GM19324 (cell line): ENCODE measurements around the gene AAK1.

Experiments
- ATAC-seq: cut with Tn5 transposase; IDR thresholded peaks from one replicate; pipeline ENCODE4 v1.9.1; 2021; ENCODE audit warnings: mild to moderate bottlenecking, moderate library complexity; ENCODE audit not compliant: unreplicated experiment, low FRiP score

AAK1 gene

GRCh38 chr2:69501301-69501700 lies 142.2 kb downstream of the AAK1 start:
- no peak for ATAC-seq

GRCh38 chr2:69499966-69500365 lies 143.6 kb downstream of the AAK1 start:
- ATAC-seq = no peak

- no peak for ATAC-seq
These were observed 144.3 kb downstream of the AAK1 start for GRCh38 chr2:69499242-69499641.

- no peak for ATAC-seq
These were observed 147.7 kb downstream of the AAK1 start for GRCh38 chr2:69495861-69496260.

GRCh38 chr2:69495008-69495407 lies 148.5 kb downstream of the AAK1 start:
- no peak for ATAC-seq

- ATAC-seq = no peak
These were observed 149.4 kb downstream of the AAK1 start for GRCh38 chr2:69494126-69494525.

- no peak for ATAC-seq
These were observed 150.3 kb downstream of the AAK1 start for GRCh38 chr2:69493268-69493667.

DNA sequence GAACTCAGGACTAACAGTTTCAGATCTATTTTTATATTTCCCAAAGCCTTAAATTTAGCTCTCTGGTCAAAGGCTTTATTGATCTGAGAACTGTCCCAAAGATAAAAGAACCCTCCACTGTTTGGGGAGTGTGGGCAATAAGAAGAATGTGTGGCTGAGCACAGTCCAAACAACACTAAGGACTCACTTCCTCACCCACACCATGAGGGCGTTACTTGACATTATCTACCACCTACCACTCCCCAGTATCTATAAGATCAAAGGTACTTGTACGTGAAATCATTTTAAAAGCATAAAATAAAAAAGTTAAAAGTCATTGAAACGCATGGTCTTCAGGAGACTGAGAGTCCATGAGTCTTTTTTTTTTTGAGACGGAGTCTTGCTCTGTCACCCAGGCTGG lies 151.7 kb downstream of the AAK1 start:
- ATAC-seq = no peak

- ATAC-seq = no peak
These were observed 153.1 kb downstream of the AAK1 start for GRCh38 chr2:69490486-69490885.

GRCh38 chr2:69489793-69490192 lies 153.7 kb downstream of the AAK1 start:
- no peak for ATAC-seq

DNA sequence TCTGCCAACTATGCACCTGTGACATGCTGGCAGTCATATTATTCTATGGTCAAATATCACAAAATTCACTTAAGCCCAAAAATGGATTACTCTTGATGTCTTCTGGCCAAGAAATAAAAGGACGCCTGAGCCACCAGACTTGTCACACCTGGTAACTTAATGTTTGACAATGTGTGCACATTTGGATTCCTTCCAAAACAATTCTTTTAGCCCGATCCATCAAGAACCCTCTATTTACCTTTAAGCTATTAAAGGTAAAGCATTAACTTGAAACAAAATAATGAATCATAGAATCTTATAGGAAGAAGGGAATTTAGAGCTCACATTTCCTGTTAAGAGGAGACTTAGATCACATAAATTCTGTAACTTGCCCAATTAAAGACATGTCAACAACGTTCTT lies 159.8 kb downstream of the AAK1 start:
- no peak for ATAC-seq

DNA sequence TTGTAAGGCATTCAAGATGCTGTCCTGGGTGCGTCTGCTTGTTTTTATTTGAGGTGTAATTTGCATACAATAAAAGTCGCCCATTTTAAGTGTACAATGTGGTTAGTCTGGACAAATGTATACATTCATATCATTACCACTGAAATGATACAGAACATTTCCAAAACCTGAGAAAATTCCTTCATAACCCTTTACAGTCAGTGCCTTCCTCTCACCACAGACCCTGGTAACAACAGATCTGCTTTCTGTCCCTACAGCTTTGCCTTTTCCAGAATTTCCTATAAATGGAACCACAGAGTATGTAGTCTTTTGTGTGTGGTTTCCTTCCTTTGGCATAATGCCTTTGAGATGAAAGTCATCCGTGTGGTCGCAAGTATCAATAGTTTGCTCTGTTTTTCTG lies 160.5 kb downstream of the AAK1 start:
- no peak for ATAC-seq

DNA sequence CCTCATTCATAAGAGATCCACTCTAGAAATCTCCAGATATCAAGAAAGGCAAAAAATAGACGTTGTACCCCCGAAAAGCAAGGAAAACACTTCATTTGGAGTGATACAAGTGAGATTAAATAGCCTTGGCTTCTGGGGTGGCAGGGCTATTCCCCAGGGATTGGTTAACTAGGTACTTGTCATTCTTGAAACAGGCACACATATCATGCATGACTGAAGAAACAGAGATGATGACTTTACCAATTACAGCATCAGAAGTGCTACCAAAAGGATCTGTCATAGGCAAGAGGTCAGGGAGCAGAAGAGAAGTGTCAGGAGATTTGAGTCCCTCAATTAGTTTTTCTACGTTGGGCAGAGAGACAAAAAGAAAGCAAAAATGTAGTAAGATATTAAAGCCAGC lies 161.1 kb downstream of the AAK1 start:
- no peak for ATAC-seq

- ATAC-seq = no peak
These were observed 162.1 kb downstream of the AAK1 start for GRCh38 chr2:69481421-69481820.

DNA sequence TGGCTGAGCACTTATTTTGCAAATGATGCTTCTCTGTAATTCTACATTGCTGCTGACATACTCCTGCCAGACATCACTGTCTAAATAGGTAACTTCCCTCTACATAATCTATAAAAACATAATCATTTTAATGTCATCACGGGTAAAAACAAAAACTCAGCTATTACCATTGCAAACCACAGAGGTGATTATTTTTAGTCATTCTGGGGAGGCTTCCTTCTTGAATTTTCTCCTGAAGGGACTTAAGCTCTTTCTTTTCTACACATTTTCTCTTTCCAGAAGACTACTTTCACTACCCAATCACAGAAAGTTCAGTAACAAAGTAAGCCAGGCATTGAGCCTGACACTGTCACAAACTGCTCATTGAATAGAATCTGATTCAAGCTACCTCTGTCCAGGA lies 165.9 kb downstream of the AAK1 start:
- no peak for ATAC-seq

DNA sequence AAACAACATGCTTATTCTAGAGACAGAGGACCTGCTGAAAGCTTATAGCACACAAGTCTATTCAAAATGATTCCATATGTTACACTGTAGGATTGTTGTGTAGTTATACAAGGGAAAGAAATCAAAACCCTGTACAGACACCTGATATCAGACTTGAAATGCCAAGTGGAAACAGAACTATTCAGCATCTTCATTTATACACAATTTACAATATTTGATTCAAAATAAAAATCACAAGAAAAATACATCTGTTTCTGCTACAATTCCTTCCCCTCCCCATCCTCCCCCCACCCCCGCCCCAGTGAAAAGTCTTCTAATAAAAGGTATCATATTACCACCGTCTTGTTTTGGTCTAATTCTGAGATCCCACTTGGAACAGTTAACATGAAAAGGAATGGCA lies 168.9 kb downstream of the AAK1 start:
- ATAC-seq = no peak

DNA sequence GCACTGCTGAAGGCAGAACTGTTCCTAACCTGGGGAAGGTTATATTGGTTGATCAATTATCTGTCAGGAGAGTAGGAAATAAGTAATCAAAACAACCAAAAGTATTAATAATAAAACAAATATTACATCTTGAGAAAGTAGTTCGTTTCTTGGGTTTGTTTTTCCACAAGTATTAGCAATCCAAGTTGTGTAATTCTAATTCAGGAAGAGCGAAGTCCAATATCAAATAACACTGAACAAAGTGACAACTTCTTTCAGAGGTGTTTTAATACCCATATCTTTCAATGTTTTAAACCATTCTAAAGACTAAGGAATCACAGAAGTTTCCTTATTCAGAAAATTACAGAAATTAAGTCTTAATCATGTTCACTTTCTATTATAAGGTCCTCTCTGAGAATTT lies 171.7 kb downstream of the AAK1 start:
- no peak for ATAC-seq

DNA sequence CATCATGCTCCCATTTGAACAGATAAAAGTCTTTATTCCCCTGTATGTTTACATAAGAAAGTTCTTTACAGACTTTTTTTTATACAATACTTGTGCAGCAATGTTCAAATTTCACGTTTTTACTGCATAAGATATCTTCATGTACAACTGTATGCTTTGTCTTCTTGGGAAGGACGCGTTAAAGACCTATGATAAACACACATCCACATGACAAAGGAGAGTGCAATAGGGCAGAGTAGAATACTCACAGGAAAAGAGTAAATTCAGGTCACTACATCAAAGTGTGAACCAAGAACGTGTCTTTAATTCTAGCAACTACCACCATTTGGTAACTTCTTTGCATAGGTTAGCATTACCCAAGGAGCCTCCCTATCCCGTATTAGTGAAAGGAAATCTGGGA lies 172.6 kb downstream of the AAK1 start:
- ATAC-seq = no peak

GRCh38 chr2:69469784-69470183 lies 173.8 kb downstream of the AAK1 start:
- ATAC-seq = no peak

- ATAC-seq = no peak
These were observed 174.2 kb downstream of the AAK1 start for GRCh38 chr2:69469375-69469774.

- no peak for ATAC-seq
These were observed 176.8 kb downstream of the AAK1 start for GRCh38 chr2:69466728-69467127.

GRCh38 chr2:69465513-69466456 lies 177.8 kb downstream of the AAK1 start:
- ATAC-seq = no peak
